Measurements from ENCODE around the gene TBC1D23. TPM values are rescaled to one million over a fixed set of nuclear protein-coding genes. Genes with fewer than 3 reads are reported as not detected.
"Not testable (repeated sequence)": the region's sequence is repeated elsewhere in the genome, so short reads cannot be mapped to it uniquely, and the experiment has no call there.

The TBC1D23 gene
- total RNA-seq, 1 experiment from 2014 or later: 52.3 TPM

DNA sequence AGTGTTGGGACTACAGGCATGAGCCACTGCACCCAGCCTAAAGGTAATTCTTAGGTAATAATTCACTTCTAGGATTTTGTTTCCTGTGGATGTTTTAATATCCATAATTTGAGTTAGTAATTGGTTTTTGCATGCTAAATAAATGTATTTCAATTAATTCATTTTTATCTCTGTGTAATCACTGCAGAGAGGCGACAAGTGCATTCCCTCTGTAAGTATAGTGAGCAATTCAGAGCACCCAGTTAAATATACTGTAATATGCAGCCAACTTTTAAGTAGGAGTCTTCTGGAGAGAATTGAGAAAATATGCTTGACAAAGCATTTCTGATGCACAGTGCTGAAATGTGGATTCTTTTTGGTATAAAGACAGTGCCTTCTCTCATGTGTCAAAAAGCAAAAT, 5.7 kb downstream of the TBC1D23 start:
- no peak overlapping the region for H3K4me3 ChIP-seq
- no peaks in the 10 kb centered on the region for H3K36me3 ChIP-seq
- no peaks in the 10 kb centered on the region for H3K9me3 ChIP-seq (replicated peaks)
- peaks cover 34% of the 10 kb centered on the region for H3K4me1 ChIP-seq
- no peak for DNase-seq
- no peak overlapping the region for H3K27ac ChIP-seq
- no peaks in the 10 kb centered on the region for H3K27me3 ChIP-seq

DNA sequence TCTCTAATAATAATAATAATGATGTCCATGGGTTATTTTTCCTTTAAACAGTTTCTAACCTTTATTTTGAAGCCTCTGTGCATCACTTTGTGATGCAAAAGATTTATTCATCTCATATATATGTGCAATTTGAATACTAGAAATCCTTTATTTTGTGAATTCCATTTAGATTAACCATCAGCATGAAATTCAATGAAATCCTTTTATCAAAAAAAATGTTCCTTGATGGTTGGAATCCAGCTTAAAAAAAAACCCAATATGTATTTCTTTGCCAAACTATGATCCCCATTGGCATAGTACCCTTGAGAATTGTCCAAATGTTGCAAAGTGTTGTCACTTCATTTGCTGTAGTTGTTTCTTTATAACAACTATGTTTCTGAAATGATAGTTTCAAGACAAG, 7.4 kb downstream of the TBC1D23 start:
- Histone ChIP-seq H3K9me3 (replicated peaks) (no peaks in the 10 kb centered on the region), H3K4me1 (peaks cover 34% of the 10 kb centered on the region), H3K4me3 (no peak overlapping the region), H3K36me3 (no peaks in the 10 kb centered on the region), H3K27ac (peak overlapping the region; percentile 95), H3K27me3 (no peaks in the 10 kb centered on the region)
- no peak for DNase-seq

- H3K9me3 ChIP-seq (replicated peaks): no peaks in the 10 kb centered on the region
- DNase-seq: peak in 1 of 2 experiments; percentile 55
- no peaks in the 10 kb centered on the region for H3K36me3 ChIP-seq
- no peak overlapping the region for H3K4me3 ChIP-seq
- peaks cover 41% of the 10 kb centered on the region for H3K4me1 ChIP-seq
- no peaks in the 10 kb centered on the region for H3K27me3 ChIP-seq
- peak overlapping the region; percentile 95 for H3K27ac ChIP-seq
Observed at GRCh38 chr3:100269001-100269400, 8.2 kb downstream of the TBC1D23 start.

DNA sequence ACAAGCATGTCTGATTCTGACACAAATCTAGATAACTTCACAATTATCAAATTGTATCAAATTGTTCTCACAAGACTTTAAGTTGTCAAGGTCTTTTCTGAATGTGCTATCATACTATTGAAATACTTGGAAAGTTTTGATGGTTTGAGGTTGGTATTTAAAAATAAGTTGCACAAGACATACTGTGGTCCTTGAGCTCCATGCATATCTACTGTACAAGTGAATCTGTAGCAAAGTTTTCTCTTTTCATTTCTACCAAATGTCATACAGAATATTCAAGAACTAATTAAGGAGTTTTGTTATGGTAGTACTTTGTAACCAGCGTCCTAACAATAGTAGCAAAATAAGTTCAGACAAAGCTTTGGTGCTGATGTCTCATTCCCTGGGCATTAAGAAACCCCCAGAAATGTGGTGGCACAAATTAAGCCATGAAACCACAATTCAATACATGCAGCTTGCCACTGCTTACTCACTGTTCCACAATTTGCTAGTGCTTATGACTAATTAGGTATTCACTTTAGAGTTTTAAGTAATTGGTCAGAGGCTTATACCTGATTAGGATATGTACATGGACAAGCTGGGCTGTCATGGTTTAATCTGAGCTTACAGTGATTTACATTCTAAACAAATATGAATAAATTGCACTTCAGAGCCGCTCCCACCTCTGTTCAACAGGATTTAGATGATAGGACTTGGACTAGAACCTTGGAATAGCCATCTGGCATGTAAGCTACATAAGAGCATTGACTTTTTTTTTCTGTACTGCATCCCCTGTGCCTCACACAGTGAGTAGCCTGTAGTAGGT, 8.8 kb downstream of the TBC1D23 start:
- H3K27ac ChIP-seq: peak overlapping the region; percentile 95

GRCh38 chr3:100270215-100270583, 9.4 kb downstream of the TBC1D23 start:
- Histone ChIP-seq H3K9me3 (replicated peaks) (no peaks in the 10 kb centered on the region), H3K4me1 (peaks cover 44% of the 10 kb centered on the region), H3K4me3 (peak overlapping the region; percentile 1; the same call in 1 of the 2 replicates), H3K27ac (peak overlapping the region; percentile 95), H3K27me3 (no peaks in the 10 kb centered on the region), H3K36me3 (no peaks in the 10 kb centered on the region)
- DNase-seq: no peak

More for the DNA sequence above, 8.8 kb downstream of the TBC1D23 start:
- Histone ChIP-seq H3K9me3 (replicated peaks) (no peaks in the 10 kb centered on the region), H3K27me3 (no peaks in the 10 kb centered on the region), H3K4me1 (peaks cover 44% of the 10 kb centered on the region), H3K36me3 (no peaks in the 10 kb centered on the region), H3K4me3 (peak overlapping the region; percentile 1; the same call in 1 of the 2 replicates)
- peak; percentile 88 to 97 for DNase-seq

DNA sequence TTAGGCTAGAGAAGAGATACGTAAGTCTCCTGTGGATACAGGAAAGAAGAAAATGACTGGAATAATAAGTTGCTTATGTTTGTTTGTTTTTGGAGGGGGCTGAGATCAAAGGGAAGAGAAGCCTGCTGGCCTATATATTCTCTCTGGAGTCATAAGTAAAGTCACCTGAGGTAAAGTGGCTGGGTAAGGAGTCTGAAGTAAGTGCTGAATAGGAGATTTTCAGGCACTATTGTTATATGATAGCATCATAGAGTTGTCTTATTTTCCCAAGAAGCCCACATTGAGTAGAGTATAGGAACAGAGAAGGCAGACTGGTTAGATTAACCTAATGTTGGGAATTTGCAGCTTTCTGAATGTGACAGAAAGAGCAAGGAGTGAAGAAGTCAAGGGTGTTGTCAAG, 10.7 kb downstream of the TBC1D23 start:
- Histone ChIP-seq H3K4me1 (peaks cover 44% of the 10 kb centered on the region), H3K36me3 (no peaks in the 10 kb centered on the region), H3K9me3 (replicated peaks) (no peaks in the 10 kb centered on the region), H3K27me3 (no peaks in the 10 kb centered on the region), H3K27ac (peak overlapping the region; percentile 95; the same call in 1 of the 2 replicates), H3K4me3 (no peak overlapping the region)
- DNase-seq: no peak

DNA sequence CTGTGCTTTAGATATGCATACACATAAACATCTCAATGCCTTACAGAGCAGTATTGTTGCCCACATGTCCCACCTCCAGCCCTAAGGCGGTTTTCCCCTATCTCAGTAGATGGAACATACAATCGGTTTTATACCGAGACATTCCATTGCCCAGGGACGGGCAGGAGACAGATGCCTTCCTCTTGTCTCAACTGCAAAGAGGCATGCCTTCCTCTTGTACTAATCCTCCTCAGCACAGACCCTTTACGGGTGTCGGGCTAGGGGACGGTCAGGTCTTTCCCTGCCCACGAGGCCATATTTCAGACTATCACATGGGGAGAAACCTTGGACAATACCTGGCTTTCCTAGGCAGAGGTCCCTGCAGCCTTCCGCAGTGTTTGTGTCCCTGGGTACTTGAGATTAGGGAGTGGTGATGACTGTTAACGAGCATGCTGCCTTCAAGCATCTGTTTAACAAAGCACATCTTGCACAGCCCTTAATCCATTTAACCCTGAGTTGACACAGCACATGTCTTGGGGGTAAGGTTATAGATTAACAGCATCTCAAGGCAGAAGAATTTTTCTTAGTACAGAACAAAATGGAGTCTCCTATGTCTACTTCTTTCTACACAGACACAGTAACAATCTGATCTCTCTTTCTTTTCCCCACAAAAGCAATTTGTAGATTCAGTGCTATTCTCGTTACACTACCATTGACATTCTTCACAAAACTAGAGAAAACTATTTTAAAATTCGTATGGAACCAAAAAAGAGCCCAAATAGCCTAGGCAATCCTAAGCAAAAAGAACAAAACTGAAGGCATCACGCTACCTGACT, 12.2 kb downstream of the TBC1D23 start:
- H3K9me3 ChIP-seq (replicated peaks); H3K36me3 ChIP-seq; H3K4me3 ChIP-seq; DNase-seq; H3K27me3 ChIP-seq; H3K27ac ChIP-seq: not testable (repeated sequence)
- peaks cover 58% of the 10 kb centered on the region for H3K4me1 ChIP-seq

GRCh38 chr3:100274361-100274760, 13.6 kb downstream of the TBC1D23 start:
- peaks cover 47% of the 10 kb centered on the region for H3K4me1 ChIP-seq
- H3K4me3 ChIP-seq: no peak overlapping the region
- H3K27me3 ChIP-seq: no peaks in the 10 kb centered on the region

DNA sequence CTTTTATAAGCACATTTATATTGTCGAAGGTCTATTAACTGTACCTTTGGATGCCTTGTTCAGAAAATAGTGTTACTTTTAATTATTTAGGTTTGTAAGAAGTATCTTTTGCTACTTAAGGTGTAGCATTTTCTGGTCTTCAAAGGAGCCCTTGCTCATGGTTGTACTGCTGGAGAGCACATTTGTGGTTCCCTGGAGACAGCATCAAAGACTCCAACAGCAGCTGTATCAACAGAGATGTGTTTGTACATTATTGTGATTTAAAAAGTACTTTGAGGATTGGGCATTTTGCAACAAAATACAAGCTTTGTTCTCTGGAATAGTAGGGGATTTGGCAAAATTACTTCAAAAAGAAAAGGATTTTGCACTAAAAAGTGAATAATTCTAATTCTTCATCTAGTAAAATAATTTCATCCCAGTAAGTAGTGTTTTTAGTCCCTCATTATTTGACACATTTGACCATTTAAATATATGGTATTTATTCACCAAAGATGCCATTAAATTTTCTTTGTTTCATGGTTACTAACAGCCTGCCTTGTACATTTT, 16.5 kb downstream of the TBC1D23 start:
- no peak overlapping the region for H3K4me3 ChIP-seq
- DNase-seq: peak; percentile 68 to 85
- no peaks in the 10 kb centered on the region for H3K9me3 ChIP-seq (replicated peaks)
- peaks cover 8% of the 10 kb centered on the region; the same call in 1 of the 2 replicates for H3K36me3 ChIP-seq
- peaks cover 27% of the 10 kb centered on the region for H3K4me1 ChIP-seq
- H3K27me3 ChIP-seq: no peaks in the 10 kb centered on the region
- H3K27ac ChIP-seq: peak overlapping the region; percentile 3; the same call in 1 of the 2 replicates

More at GRCh38 chr3:100274361-100274760, 13.6 kb downstream of the TBC1D23 start:
- H3K27ac ChIP-seq: no peak overlapping the region
- H3K36me3 ChIP-seq: no peaks in the 10 kb centered on the region
- DNase-seq: no peak
- H3K9me3 ChIP-seq (replicated peaks): no peaks in the 10 kb centered on the region

- Histone ChIP-seq H3K4me3 (no peak overlapping the region), H3K27ac (no peak overlapping the region), H3K4me1 (peaks cover 21% of the 10 kb centered on the region), H3K27me3 (no peaks in the 10 kb centered on the region), H3K9me3 (replicated peaks) (no peaks in the 10 kb centered on the region), H3K36me3 (peaks cover 21% of the 10 kb centered on the region)
- DNase-seq: no peak
Observed at GRCh38 chr3:100278910-100279309, 18.1 kb downstream of the TBC1D23 start.

DNA sequence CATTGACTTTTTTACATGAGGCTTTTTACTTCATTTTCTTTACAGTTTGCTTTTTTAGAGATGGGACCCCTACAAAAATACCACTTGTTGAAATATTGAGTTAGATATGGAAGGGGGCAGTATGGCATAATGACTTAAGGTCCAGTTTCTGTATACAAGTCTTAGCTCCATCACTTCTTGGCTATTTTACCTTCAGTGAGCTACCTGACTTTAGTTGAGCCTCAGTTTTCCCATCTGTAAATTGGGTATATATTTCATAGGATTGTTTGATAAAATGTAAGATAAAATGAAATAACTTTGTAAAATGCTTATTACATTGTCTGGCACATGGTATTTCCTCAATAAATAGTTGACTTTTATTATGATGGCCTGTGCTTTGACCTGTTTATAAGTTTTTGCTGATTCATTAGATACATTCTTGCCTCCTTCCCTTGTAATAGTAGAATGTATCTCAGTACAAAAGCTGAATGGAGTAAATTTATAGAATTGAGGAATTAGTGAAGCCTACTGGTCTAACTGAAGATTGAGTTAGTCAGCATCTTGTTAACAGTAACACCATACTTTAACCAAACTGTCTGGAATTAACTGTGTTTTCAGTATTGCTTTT, 27.6 kb downstream of the TBC1D23 start:
- Histone ChIP-seq H3K27me3 (no peaks in the 10 kb centered on the region), H3K4me3 (no peak overlapping the region), H3K36me3 (peaks cover 32% of the 10 kb centered on the region), H3K9me3 (replicated peaks) (no peaks in the 10 kb centered on the region), H3K27ac (no peak overlapping the region), H3K4me1 (no peaks in the 10 kb centered on the region)
- DNase-seq: no peak

DNA sequence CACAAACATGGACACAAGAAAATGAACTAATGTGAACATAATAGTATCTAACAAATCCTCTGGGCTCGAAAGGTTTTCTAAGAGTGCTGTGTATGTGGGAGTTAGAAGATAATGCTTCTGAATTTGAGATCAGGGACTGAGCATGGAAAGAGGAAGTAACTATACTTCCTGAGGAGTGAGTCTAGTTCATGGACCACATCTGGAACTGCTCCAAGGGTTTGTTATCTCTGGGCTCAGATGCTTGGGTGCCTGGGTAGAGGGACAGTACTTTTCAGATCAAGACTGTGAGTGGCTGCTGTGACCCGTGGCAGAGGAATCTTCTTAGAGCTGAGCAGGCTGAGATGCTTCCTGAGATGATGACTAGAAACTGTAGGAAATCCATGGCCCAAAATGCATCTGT, 28.5 kb downstream of the TBC1D23 start:
- H3K27me3 ChIP-seq: no peaks in the 10 kb centered on the region
- H3K36me3 ChIP-seq: peaks cover 27% of the 10 kb centered on the region
- DNase-seq: no peak
- no peak overlapping the region for H3K4me3 ChIP-seq
- no peaks in the 10 kb centered on the region for H3K4me1 ChIP-seq
- H3K9me3 ChIP-seq (replicated peaks): no peaks in the 10 kb centered on the region
- H3K27ac ChIP-seq: no peak overlapping the region

DNA sequence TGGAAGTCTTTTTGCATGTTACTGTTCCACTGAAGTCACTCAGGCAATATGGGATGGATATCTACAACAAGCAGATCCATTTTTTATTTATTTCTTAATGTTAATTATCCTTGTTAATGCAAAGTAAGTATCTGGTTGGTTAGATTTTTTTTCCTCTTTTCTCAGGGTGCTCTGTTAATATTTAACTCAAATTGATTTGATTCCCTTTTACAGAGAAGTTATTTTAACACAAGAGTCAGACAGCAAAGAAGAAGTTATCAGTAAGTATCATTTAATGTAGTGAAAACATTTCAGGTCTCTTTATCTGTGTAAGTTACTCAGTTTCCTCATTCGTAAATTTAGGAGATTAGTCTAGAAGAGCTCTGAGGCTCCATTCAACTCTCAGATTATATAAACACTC, 34.3 kb downstream of the TBC1D23 start:
- no peak overlapping the region for H3K4me3 ChIP-seq
- peaks cover 44% of the 10 kb centered on the region for H3K36me3 ChIP-seq
- H3K27me3 ChIP-seq: no peaks in the 10 kb centered on the region
- H3K9me3 ChIP-seq (replicated peaks): no peaks in the 10 kb centered on the region
- no peak for DNase-seq
- no peak overlapping the region for H3K27ac ChIP-seq
- no peaks in the 10 kb centered on the region for H3K4me1 ChIP-seq

GRCh38 chr3:100297784-100298183, 37.0 kb downstream of the TBC1D23 start:
- no peak overlapping the region for H3K4me3 ChIP-seq

More at GRCh38 chr3:100297784-100298183, 37.0 kb downstream of the TBC1D23 start:
- H3K27me3 ChIP-seq: no peaks in the 10 kb centered on the region
- DNase-seq: no peak
- peaks cover 49% of the 10 kb centered on the region for H3K36me3 ChIP-seq
- no peaks in the 10 kb centered on the region for H3K9me3 ChIP-seq (replicated peaks)
- no peak overlapping the region for H3K27ac ChIP-seq
- no peaks in the 10 kb centered on the region for H3K4me1 ChIP-seq

All from SJCRH30 (cell line).